CD4-positive, alpha-beta T cell (primary cell): Measurements from ENCODE around the gene TMEM132D. TPM values are rescaled to one million over a fixed set of nuclear protein-coding genes. Genes with fewer than 3 reads are reported as not detected.

Source experiments
- ATAC-seq: fragments of 200-7000 bp; cut with Tn5 transposase; one replicate; pipeline ENCODE4 v1.10.0; 2022; ENCODE audit warnings: mild to moderate bottlenecking; ENCODE audit not compliant: poor library complexity
- CTCF ChIA-PET: fragments of 350-600 bp; sonication (Branson Sonifier 250); formaldehyde crosslinking; loops from one replicate; lab custom pipeline; 2021; ENCODE audit warnings: antibody characterized with exemption, inconsistent platforms; lab: Charles Lee
- POLR2A ChIA-PET: fragments of 350-600 bp; sonication (Branson Sonifier 250); formaldehyde crosslinking; loops from one replicate; lab custom pipeline; 2021; ENCODE audit warnings: antibody characterized with exemption, inconsistent platforms; lab: Charles Lee
- DNase-seq, 14 experiments: peaks; one replicate each; pipeline ENCODE4 v3.0.0-alpha.2; 2013 to 2020; ENCODE audit warnings: mixed read lengths in 2 of 14
- H3K27ac ChIP-seq, 2 donors: one replicate each; pipeline versions ENCODE4 v1.5.1 to v1.7.0; 2013; ENCODE audit warnings: low read length in 2 of 2, low read depth in 1 of 2, mild to moderate bottlenecking in 1 of 2
- H3K27me3 ChIP-seq, 2 experiments: 1 replicate in 1 of 2; 2 replicates in 1 of 2; pipeline versions ENCODE4 v1.6.1 to v1.7.0; 2013; ENCODE audit warnings: low read length in 2 of 2, control low read depth in 1 of 2, mild to moderate bottlenecking in 1 of 2, moderate library complexity in 1 of 2; ENCODE audit not compliant: insufficient read depth in 2 of 2, control insufficient read depth in 1 of 2
- H3K36me3 ChIP-seq: one replicate; pipeline ENCODE4 v1.6.1; 2013; ENCODE audit warnings: low read length, control low read depth; ENCODE audit not compliant: insufficient read depth
- H3K4me1 ChIP-seq: one replicate; pipeline ENCODE4 v1.6.1; 2013; ENCODE audit warnings: low read length, control low read depth; ENCODE audit not compliant: insufficient read depth
- H3K4me3 ChIP-seq: one replicate; pipeline ENCODE4 v1.5.1; 2013; ENCODE audit warnings: mild to moderate bottlenecking, low read length, moderate library complexity
- H3K9me3 ChIP-seq, 2 experiments: 1 replicate in 1 of 2; 2 replicates in 1 of 2; pipeline versions ENCODE4 v1.6.1 to v1.7.0; 2013; ENCODE audit warnings: low read length in 2 of 2, mild to moderate bottlenecking in 2 of 2, control low read depth in 1 of 2, moderate library complexity in 1 of 2; ENCODE audit not compliant: control insufficient read depth in 1 of 2, insufficient read depth in 1 of 2
- H3K27ac Mint-ChIP-seq: one replicate; pipeline ENCODE4 v1.8.0; 2020; ENCODE audit warnings: mixed read lengths
- H3K27me3 Mint-ChIP-seq: one replicate; pipeline ENCODE4 v1.8.0; 2021; ENCODE audit warnings: mixed read lengths
- H3K36me3 Mint-ChIP-seq: one replicate; pipeline ENCODE4 v1.8.0; 2021; ENCODE audit warnings: low read depth, mixed read lengths
- H3K4me1 Mint-ChIP-seq: one replicate; pipeline ENCODE4 v1.8.0; 2021; ENCODE audit warnings: low read depth, mixed read lengths
- H3K4me3 Mint-ChIP-seq: one replicate; pipeline ENCODE4 v1.8.0; 2020; ENCODE audit warnings: mild to moderate bottlenecking, mixed read lengths
- H3K9me3 Mint-ChIP-seq: one replicate; pipeline ENCODE4 v1.8.0; 2020; ENCODE audit warnings: mixed read lengths
- intact Hi-C, 2 experiments: fragments of 100-400 bp; cut with DNase I in 1 of 2; cut with micrococcal nuclease in 1 of 2; formaldehyde crosslinking; loops; one replicate each; pipeline versions ENCODE4 v1.15.1 to v1.9.0; 2023 to 2025; cut with DNase I, micrococcal nuclease
- total RNA-seq, 174 experiments: library from RNA in 2 of 174; stranded (reverse) in 2 of 174; gene quantifications; one replicate each; pipeline ENCODE4 v1.2.3 and lab custom pipeline; 2021 to 2026
- TF ChIP-seq, protein P1 (sequence below): fragments of 200-600 bp; IDR thresholded peaks from one replicate; pipeline ENCODE4 v1.8.0; 2022; ENCODE audit warnings: antibody characterized with exemption, mild to moderate bottlenecking

TMEM132D gene
- total RNA-seq, 2 experiments from 2014 or later: not detected

DNA sequence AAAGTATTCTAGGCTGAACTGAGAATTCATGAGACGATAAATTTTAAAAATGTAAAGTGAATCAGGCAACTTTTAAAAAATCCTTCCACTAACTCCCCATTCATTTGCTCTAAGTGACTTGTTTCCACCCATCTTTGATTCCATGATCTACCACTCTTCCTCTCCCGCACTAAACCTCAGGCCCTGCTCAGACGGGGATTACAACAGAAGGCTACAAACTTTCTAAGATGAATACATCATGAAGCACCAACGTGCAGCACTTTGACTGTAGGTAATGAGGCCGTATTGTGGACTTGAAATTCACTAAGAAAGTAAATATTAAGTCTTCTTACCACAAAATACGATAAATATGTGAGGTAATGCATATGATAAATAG lies 30.0 kb downstream of the TMEM132D start:
- TF ChIP-seq, protein P1, sequence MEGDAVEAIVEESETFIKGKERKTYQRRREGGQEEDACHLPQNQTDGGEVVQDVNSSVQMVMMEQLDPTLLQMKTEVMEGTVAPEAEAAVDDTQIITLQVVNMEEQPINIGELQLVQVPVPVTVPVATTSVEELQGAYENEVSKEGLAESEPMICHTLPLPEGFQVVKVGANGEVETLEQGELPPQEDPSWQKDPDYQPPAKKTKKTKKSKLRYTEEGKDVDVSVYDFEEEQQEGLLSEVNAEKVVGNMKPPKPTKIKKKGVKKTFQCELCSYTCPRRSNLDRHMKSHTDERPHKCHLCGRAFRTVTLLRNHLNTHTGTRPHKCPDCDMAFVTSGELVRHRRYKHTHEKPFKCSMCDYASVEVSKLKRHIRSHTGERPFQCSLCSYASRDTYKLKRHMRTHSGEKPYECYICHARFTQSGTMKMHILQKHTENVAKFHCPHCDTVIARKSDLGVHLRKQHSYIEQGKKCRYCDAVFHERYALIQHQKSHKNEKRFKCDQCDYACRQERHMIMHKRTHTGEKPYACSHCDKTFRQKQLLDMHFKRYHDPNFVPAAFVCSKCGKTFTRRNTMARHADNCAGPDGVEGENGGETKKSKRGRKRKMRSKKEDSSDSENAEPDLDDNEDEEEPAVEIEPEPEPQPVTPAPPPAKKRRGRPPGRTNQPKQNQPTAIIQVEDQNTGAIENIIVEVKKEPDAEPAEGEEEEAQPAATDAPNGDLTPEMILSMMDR: no peak
- intact Hi-C loops: no loop called here
- Histone ChIP-seq H3K4me1 (no peaks in the 10 kb centered on the region), H3K27ac (no peak overlapping the region), H3K4me3 (no peak overlapping the region), H3K27me3 (no peaks in the 10 kb centered on the region), H3K9me3 (peaks cover 0 to 11% of the 10 kb centered on the region in 2 experiments), H3K36me3 (no peaks in the 10 kb centered on the region)
- peaks cover 4% of the 10 kb centered on the region for H3K27me3 Mint-ChIP-seq
- peaks cover 4% of the 10 kb centered on the region for H3K9me3 Mint-ChIP-seq
- H3K36me3 Mint-ChIP-seq: no peaks in the 10 kb centered on the region
- no peaks in the 10 kb centered on the region for H3K4me1 Mint-ChIP-seq
- ATAC-seq: no peak
- ChIA-PET POLR2A (no interaction called here), CTCF (no interaction called here)
- no peak overlapping the region for H3K4me3 Mint-ChIP-seq
- DNase-seq: no peak
- H3K27ac Mint-ChIP-seq: no peak overlapping the region

DNA sequence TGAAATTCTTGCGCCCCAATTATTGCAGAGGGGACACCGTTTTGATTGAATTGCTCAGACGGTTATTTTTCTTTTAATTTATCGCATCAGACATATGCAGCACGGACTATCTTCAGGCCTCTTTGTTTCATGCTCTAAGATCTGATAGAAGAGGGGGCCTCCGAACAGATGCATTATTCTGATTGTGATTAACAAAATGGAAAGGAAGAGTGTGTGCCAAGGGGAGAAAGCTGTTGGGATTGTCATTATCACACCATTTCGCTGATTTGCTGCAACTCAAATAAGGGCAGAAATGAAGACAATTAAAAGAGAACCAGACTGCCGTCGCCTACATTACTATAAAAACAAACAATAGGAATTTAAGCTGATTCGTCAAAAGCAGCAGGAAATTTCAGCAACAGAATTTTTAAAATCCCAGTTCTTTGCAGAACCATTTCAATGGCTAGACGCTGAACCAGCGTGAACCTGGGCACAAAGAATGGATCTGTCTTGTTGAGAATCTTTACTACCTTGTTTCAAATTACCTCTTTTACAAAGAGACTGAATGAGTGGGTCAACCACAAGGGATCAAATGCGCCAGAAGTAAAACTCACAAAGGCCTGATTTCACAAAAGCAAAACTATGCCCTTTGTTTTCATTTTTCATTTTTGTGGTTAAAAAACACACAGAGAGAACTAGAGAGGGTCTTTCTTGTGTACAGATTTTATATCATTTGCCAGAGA lies 30.6 kb downstream of the TMEM132D start:
- Mint-ChIP-seq H3K4me3 (no peak overlapping the region), H3K36me3 (no peaks in the 10 kb centered on the region), H3K27ac (no peak overlapping the region), H3K27me3 (peaks cover 4% of the 10 kb centered on the region), H3K4me1 (no peaks in the 10 kb centered on the region), H3K9me3 (peaks cover 4% of the 10 kb centered on the region)
- Histone ChIP-seq H3K27me3 (no peaks in the 10 kb centered on the region), H3K9me3 (peaks cover 0 to 15% of the 10 kb centered on the region in 2 experiments), H3K4me3 (no peak overlapping the region), H3K36me3 (no peaks in the 10 kb centered on the region), H3K27ac (no peak overlapping the region), H3K4me1 (no peaks in the 10 kb centered on the region)
- intact Hi-C loops: no loop called here
- DNase-seq (no peak), ATAC-seq (no peak)
- ChIA-PET POLR2A (no interaction called here), CTCF (no interaction called here)
- TF ChIP-seq, protein P1: no peak

DNA sequence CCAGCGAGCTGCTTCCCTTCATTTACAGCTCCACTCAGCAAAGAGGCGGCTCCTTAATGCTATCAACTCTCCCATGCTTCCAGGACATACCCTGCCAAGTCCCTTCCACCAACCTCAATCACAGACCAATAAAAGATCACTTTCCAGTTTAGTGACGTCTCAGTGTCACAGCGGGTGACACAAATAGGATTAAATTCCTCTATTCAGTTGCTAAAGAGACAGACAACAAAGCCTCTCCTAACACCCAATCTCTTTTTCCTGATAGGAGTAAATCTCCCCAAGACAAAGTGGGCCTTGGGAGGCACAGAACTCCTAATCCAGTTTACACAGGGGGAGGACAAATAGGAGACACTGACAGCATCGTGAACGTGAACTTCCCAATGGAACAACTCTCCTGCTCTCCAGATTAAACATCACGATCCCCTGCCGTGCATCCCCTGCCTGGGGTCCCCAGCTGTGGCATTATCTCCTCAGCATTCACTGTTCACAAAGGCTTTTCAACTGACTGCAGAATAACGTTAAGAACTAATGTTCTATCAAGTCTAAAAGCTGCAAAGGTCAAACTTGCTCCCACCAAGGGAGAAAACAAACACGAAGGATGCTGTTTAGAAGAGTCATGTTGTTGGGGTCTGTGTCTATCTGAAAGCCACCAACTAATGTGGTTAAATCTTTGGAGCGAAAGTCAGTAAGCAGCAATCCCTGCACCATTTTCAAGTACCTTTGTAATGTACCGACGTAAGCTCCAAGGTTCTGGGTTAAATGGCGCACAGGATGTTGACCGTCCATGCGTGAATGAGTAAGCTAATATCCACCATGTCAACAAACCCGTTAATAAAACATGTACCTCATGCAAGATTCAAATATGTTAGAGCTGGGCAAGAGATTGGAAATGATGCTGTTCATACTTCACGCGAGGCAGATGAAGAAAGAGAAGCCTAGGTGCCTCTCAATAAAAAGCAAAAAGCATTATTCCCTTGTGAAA lies 31.5 kb downstream of the TMEM132D start:
- no peak overlapping the region for H3K27ac Mint-ChIP-seq
- H3K27ac ChIP-seq: no peak overlapping the region
- POLR2A ChIA-PET: no interaction called here
- no peak overlapping the region for H3K4me3 Mint-ChIP-seq
- peaks cover 0 to 15% of the 10 kb centered on the region in 2 experiments for H3K9me3 ChIP-seq
- CTCF ChIA-PET: no interaction called here
- H3K9me3 Mint-ChIP-seq: peaks cover 4% of the 10 kb centered on the region
- no peaks in the 10 kb centered on the region for H3K36me3 ChIP-seq
- H3K36me3 Mint-ChIP-seq: no peaks in the 10 kb centered on the region
- no peaks in the 10 kb centered on the region for H3K4me1 ChIP-seq
- H3K4me1 Mint-ChIP-seq: no peaks in the 10 kb centered on the region
- no peak for DNase-seq
- TF ChIP-seq, protein P1: no peak
- no peak overlapping the region for H3K4me3 ChIP-seq
- no peaks in the 10 kb centered on the region for H3K27me3 ChIP-seq
- intact Hi-C loops: no loop called here
- no peak for ATAC-seq
- H3K27me3 Mint-ChIP-seq: peaks cover 4% of the 10 kb centered on the region
